ENCODE measurements around the gene DNAJC22. TPM values are rescaled to one million over a fixed set of nuclear protein-coding genes. Genes with fewer than 3 reads are reported as not detected.

Gene DNAJC22
- total and polyA plus RNA-seq, 2 of the 13 experiments (the other 11 are each of a cell fraction or from before 2014, with no cell fraction given), result 25.2 to 31.7 TPM

GRCh38 chr12:49345051-49345824, 1.4 kb upstream of the DNAJC22 start (continued):
- peak; percentile 31; the same call in 1 of the 2 replicates for TF ChIP-seq ZFX (CRISPR knock-in tag; IDR thresholded peaks at IDR 0.05; ENCODE audit: low read depth)
- 0 out of 2 replicates have a peak, but pooled peaks have one; percentile 52 for TF ChIP-seq HNRNPL (IDR thresholded peaks at IDR 0.05; ENCODE audit: low read depth, low read length)
- TF ChIP-seq ZNF788 (CRISPR knock-in tag; IDR thresholded peaks at IDR 0.05; ENCODE audit: borderline replicate concordance), result no peak
- no peak for TF ChIP-seq ZNF383 (CRISPR knock-in tag; IDR thresholded peaks at IDR 0.05; ENCODE audit: borderline replicate concordance)
- TF ChIP-seq ZNF713 (CRISPR knock-in tag; IDR thresholded peaks at IDR 0.05), result no peak
- TF ChIP-seq GABPB1 (CRISPR knock-in tag; IDR thresholded peaks at IDR 0.05), result peak; percentile 21; the same call in 1 of the 2 replicates

GRCh38 chr12:49345825-49346658, 646 bp upstream of the DNAJC22 start:
- Histone ChIP-seq H3K36me3 (replicated peaks in 1 of 2; ENCODE audit: control insufficient read depth in 1 of 2, insufficient read depth in 2 of 2, low read length in 2 of 2) (peaks cover 0 to under 1% of the 10 kb centered on the region in 2 experiments; a peak in 1 of 5 replicates), H3K4me2 (ENCODE audit: low read depth, low read length) (peak overlapping the region; percentile 98), H3K4me3 (replicated peaks in 1 of 3; ENCODE audit: insufficient read depth in 1 of 3, low read depth in 2 of 3, low read length in 3 of 3) (peak overlapping the region; percentile 48 to 84 (median 63); a peak in 5 of 6 replicates), H3K27me3 (ENCODE audit: control insufficient read depth in 1 of 2, insufficient read depth in 2 of 2, low read length in 2 of 2) (peaks cover 17 to 55% of the 10 kb centered on the region in 2 experiments; a peak in 4 of 5 replicates), H3K9me3 (ENCODE audit: low read length) (no peaks in the 10 kb centered on the region), H3K4me1 (ENCODE audit: insufficient read depth, low read length) (peaks cover 75% of the 10 kb centered on the region), H3K79me2 (ENCODE audit: insufficient read depth, low read length) (peaks cover 17% of the 10 kb centered on the region), H2AFZ (ENCODE audit: low read length) (no peak overlapping the region), H3K27ac (ENCODE audit: extremely low read length, insufficient read depth, low read length) (no peak overlapping the region), H4K20me1 (ENCODE audit: insufficient read depth, low read length) (0 out of 2 replicates have a peak, but pooled peaks cover 6% of the 10 kb centered on the region), H3K9ac (ENCODE audit: insufficient read depth, low read depth, low read length) (no peak overlapping the region)
- ChIA-PET CTCF (ENCODE audit: low intra/inter-chr PET ratio, low total read pairs) (interaction anchor here (3.0 kb wide), 1 partner anchor 15 kb away, joined by 6 read pairs; no protein-coding TSS in a partner anchor), POLR2A (interaction anchor here (0.7 to 4.5 kb wide), 4 partner anchors 14 to 168 kb away, joined by 3 to 41 read pairs (median 10); partner anchors contain the start of genes SPATS2 and TROAP)
- in situ Hi-C loops (cut with HindIII; ENCODE audit: extremely low pct_ligation_motif_present, low pct_unique_long_range_greater_than_20kb) (loop anchor here (10.0 kb wide), 1 partner anchor 61 kb away; no protein-coding TSS in a partner anchor), intact Hi-C loops (cut with micrococcal nuclease; ENCODE audit: unreplicated experiment) (no loop called here)
- no TSS peak for BruUV-seq (replicated peaks)
- no peak for FAIRE-seq
- 3% methylated on average over 58 of the region's 61 CpGs for WGBS (ENCODE audit: low lambda C conversion rate)
- no peak for ATAC-seq
- DNase-seq (ENCODE audit: low spot score), result no peak
- peak; percentile 97; the same call in 1 of the 2 replicates for TF ChIP-seq EZH2 (conservative IDR thresholded peaks at IDR 0.05; ENCODE audit: low read depth, low read length)
- TF ChIP-seq ISL2 (CRISPR knock-in tag; IDR thresholded peaks at IDR 0.05), result no peak
- TF ChIP-seq NR0B2 (CRISPR knock-in tag; IDR thresholded peaks at IDR 0.05), result no peak
- peak; percentile 9 for TF ChIP-seq ZNF18 (CRISPR knock-in tag; IDR thresholded peaks at IDR 0.05; ENCODE audit: insufficient replicate concordance)
- peak; percentile 53 for TF ChIP-seq HNRNPK (IDR thresholded peaks at IDR 0.05; ENCODE audit: low read depth, low read length, poor library complexity, severe bottlenecking)
- no peak for TF ChIP-seq IKZF5 (CRISPR knock-in tag; IDR thresholded peaks at IDR 0.05)
- no peak for TF ChIP-seq TIGD3 (CRISPR knock-in tag; IDR thresholded peaks at IDR 0.05; ENCODE audit: borderline replicate concordance)
- TF ChIP-seq HNRNPL (IDR thresholded peaks at IDR 0.05; ENCODE audit: low read depth, low read length), result 0 out of 2 replicates have a peak, but pooled peaks have one; percentile 5
- TF ChIP-seq ARNTL (CRISPR knock-in tag; IDR thresholded peaks at IDR 0.05), result no peak
